Activated CD8-positive, alpha-beta T cell treated with anti-CD3 and anti-CD28 coated beads for 36 hours (primary cell): ENCODE results near the gene PAK5. TPM values are rescaled to one million over a fixed set of nuclear protein-coding genes. Genes with fewer than 3 reads are reported as not detected.

ENCODE experiments used
- ATAC-seq: fragments of 200-7000 bp; cut with Tn5 transposase; one replicate; pipeline ENCODE4 v1.10.0; 2021; ENCODE audit warnings: mild to moderate bottlenecking, moderate library complexity
- CTCF ChIA-PET: fragments of 350-600 bp; sonication (Branson Sonifier 250); formaldehyde crosslinking; loops from one replicate; lab custom pipeline; 2021; ENCODE audit warnings: antibody characterized with exemption; lab: Charles Lee
- POLR2A ChIA-PET: fragments of 350-600 bp; sonication (Branson Sonifier 250); formaldehyde crosslinking; loops from one replicate; lab custom pipeline; 2021; ENCODE audit warnings: antibody characterized with exemption; lab: Charles Lee
- DNase-seq: peaks from one replicate; pipeline ENCODE4 v3.0.0-alpha.2; 2020
- H3K27ac Mint-ChIP-seq: one replicate; pipeline ENCODE4 v1.8.0; 2021; ENCODE audit warnings: mild to moderate bottlenecking, mixed read lengths
- H3K27me3 Mint-ChIP-seq: one replicate; pipeline ENCODE4 v1.8.0; 2021; ENCODE audit warnings: mixed read lengths
- H3K36me3 Mint-ChIP-seq: one replicate; pipeline ENCODE4 v1.8.0; 2021; ENCODE audit warnings: low read depth, mixed read lengths
- H3K4me1 Mint-ChIP-seq: one replicate; pipeline ENCODE4 v1.8.0; 2021; ENCODE audit warnings: low read depth, mixed read lengths
- H3K4me3 Mint-ChIP-seq: one replicate; pipeline ENCODE4 v1.8.0; 2021; ENCODE audit warnings: mild to moderate bottlenecking, moderate library complexity, mixed read lengths
- H3K9me3 Mint-ChIP-seq: one replicate; pipeline ENCODE4 v1.8.0; 2021; ENCODE audit warnings: mixed read lengths
- CTCF ChIP-seq: fragments of 200-600 bp; IDR thresholded peaks from one replicate; pipeline ENCODE4 v1.8.0; 2022; ENCODE audit warnings: antibody characterized with exemption, mild to moderate bottlenecking
- intact Hi-C: fragments of 100-400 bp; cut with micrococcal nuclease; formaldehyde crosslinking; loops from one replicate; pipeline ENCODE4 v1.10.0; 2022
- total RNA-seq, 2 experiments: library from RNA; stranded (reverse); gene quantifications; one replicate each; pipeline ENCODE4 v1.2.3, GENCODE V29; 2021

Gene PAK5
- total RNA-seq, 2 experiments from 2014 or later: not detected

DNA sequence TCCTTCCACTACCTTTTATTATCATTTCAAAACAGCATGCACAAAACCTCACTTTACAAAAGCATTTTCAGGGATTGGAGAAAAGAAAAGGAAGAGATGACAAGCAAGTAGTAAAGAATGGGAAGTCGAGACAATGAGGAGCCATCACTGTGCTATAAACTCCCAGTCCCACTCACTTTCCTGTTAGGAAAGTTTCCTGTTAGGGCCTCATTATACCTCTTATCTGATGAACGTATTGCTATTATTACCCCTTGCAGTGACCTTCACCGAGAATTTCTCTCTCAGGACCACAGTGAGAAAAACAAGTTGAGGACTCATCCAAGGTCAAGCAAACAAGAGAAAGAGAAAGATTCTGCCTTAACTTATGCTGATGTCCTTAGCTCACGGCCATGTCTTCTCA is 295.7 kb downstream of the PAK5 start:
- ChIA-PET POLR2A (no interaction called here), CTCF (no interaction called here)
- Mint-ChIP-seq H3K27me3 (peaks cover 1% of the 10 kb centered on the region), H3K4me3 (no peak overlapping the region), H3K4me1 (no peaks in the 10 kb centered on the region), H3K36me3 (no peaks in the 10 kb centered on the region), H3K9me3 (no peaks in the 10 kb centered on the region), H3K27ac (no peak overlapping the region)
- ATAC-seq (no peak), DNase-seq (no peak)
- no peak for TF ChIP-seq CTCF
- intact Hi-C loops: no loop called here

GRCh38 chr20:9535449-9535848 is 303.4 kb downstream of the PAK5 start:
- H3K27ac Mint-ChIP-seq: no peak overlapping the region

DNA sequence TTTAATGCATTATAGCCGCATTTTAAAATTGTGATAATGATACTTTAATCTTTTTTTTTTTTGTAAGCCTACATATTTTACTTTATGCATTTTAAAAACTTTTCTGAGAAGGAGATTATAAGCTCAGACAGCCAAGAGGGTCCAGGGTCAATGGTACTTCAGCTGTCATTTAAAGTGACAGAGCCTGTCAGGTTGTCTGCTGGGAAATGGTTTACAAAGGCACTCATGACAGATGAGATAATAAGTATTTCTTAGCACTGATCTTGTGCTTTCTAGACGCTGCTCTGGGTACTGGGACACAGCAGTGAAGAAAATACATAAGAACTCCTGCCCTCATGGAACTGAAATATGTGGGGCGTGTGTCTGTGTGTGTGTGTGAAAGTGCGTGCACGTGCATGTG is 304.9 kb downstream of the PAK5 start:
- ChIA-PET POLR2A (no interaction called here), CTCF (no interaction called here)
- ATAC-seq (no peak), DNase-seq (no peak)
- no peak overlapping the region for H3K4me3 Mint-ChIP-seq
- no peak for TF ChIP-seq CTCF
- H3K9me3 Mint-ChIP-seq: no peaks in the 10 kb centered on the region
- H3K27me3 Mint-ChIP-seq: no peaks in the 10 kb centered on the region
- no peaks in the 10 kb centered on the region for H3K36me3 Mint-ChIP-seq
- no peak overlapping the region for H3K27ac Mint-ChIP-seq
- no peaks in the 10 kb centered on the region for H3K4me1 Mint-ChIP-seq
- intact Hi-C loops: no loop called here

More at GRCh38 chr20:9535449-9535848, 303.4 kb downstream of the PAK5 start:
- no peak for TF ChIP-seq CTCF
- H3K36me3 Mint-ChIP-seq: no peaks in the 10 kb centered on the region
- ChIA-PET CTCF (no interaction called here), POLR2A (no interaction called here)
- ATAC-seq (no peak), DNase-seq (no peak)
- H3K4me1 Mint-ChIP-seq: no peaks in the 10 kb centered on the region
- no peaks in the 10 kb centered on the region for H3K9me3 Mint-ChIP-seq
- H3K27me3 Mint-ChIP-seq: no peaks in the 10 kb centered on the region
- H3K4me3 Mint-ChIP-seq: no peak overlapping the region
- intact Hi-C loops: no loop called here

GRCh38 chr20:9532069-9532838 is 306.6 kb downstream of the PAK5 start:
- Mint-ChIP-seq H3K4me1 (no peaks in the 10 kb centered on the region), H3K27me3 (peaks cover 3% of the 10 kb centered on the region), H3K36me3 (no peaks in the 10 kb centered on the region), H3K27ac (no peak overlapping the region), H3K4me3 (no peak overlapping the region), H3K9me3 (no peaks in the 10 kb centered on the region)
- DNase-seq (no peak), ATAC-seq (no peak)
- POLR2A ChIA-PET: no interaction called here
- intact Hi-C loops: no loop called here
- CTCF ChIA-PET: no interaction called here
- no peak for TF ChIP-seq CTCF

DNA sequence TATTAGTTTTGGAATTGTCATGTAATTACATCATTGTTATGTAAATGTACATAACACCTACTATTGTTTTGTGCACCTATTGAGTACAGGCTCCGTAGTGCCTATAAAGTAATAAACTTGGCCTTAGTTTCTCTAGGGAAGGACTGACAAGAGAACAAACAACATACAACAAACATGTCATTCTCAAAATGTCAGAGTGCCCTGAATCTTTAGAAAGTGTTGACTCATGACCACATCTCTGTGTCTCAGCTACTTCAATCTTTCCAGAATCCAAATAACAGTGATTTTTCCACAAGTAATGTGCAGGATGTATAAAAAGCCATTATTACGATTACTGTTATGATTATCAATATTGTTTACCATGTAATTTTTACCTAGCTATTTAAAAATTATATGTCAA is 307.3 kb downstream of the PAK5 start:
- ATAC-seq: no peak
- POLR2A ChIA-PET: no interaction called here
- H3K9me3 Mint-ChIP-seq: no peaks in the 10 kb centered on the region
- intact Hi-C loops: no loop called here
- no peak for DNase-seq
- no peaks in the 10 kb centered on the region for H3K36me3 Mint-ChIP-seq
- no peak for TF ChIP-seq CTCF
- no peak overlapping the region for H3K4me3 Mint-ChIP-seq
- CTCF ChIA-PET: no interaction called here
- H3K4me1 Mint-ChIP-seq: no peaks in the 10 kb centered on the region
- no peak overlapping the region for H3K27ac Mint-ChIP-seq
- H3K27me3 Mint-ChIP-seq: peaks cover 3% of the 10 kb centered on the region
